Heart left ventricle (tissue), 16 donors: Measurements from ENCODE around the gene PRR29. TPM values are rescaled to one million over a fixed set of nuclear protein-coding genes. Genes with fewer than 3 reads are reported as not detected.

ENCODE experiments used
- ATAC-seq, 4 donors: fragments of 200-7000 bp; cut with Tn5 transposase; one replicate each; pipeline ENCODE4 v1.9.1; 2020 to 2022; ENCODE audit warnings: moderate library complexity in 4 of 4, mild to moderate bottlenecking in 3 of 4, moderate number of reproducible peaks in 1 of 4
- DNase-seq, 5 donors: peaks; one replicate each; pipeline ENCODE4 v3.0.0-alpha.2; 2020
- H3K27ac ChIP-seq, 12 donors: fragments of 200-600 bp; sonication (generic) in 4 of 12; one replicate each; pipeline versions ENCODE4 v1.5.0 to v1.8.0; 2016 to 2022; ENCODE audit warnings: mild to moderate bottlenecking in 2 of 12
- H3K27me3 ChIP-seq, 9 donors: fragments of 200-600 bp; sonication (generic) in 2 of 9; one replicate each; pipeline versions ENCODE4 v1.5.1 to v1.8.0; 2016 to 2022; ENCODE audit warnings: mild to moderate bottlenecking in 3 of 9
- H3K36me3 ChIP-seq, 9 donors: fragments of 200-600 bp; sonication (generic) in 2 of 9; one replicate each; pipeline versions ENCODE4 v1.5.0 to v1.8.0; 2018 to 2022; ENCODE audit warnings: mild to moderate bottlenecking in 2 of 9
- H3K4me1 ChIP-seq, 12 donors: fragments of 200-600 bp; sonication (generic) in 4 of 12; one replicate each; pipeline versions ENCODE4 v1.5.0 to v1.8.0; 2016 to 2022; ENCODE audit warnings: mild to moderate bottlenecking in 3 of 12
- H3K4me3 ChIP-seq, 12 donors: fragments of 200-600 bp; sonication (generic) in 4 of 12; one replicate each; pipeline versions ENCODE4 v1.5.0 to v1.8.0; 2017 to 2022; ENCODE audit warnings: mild to moderate bottlenecking in 9 of 12, moderate library complexity in 4 of 12
- H3K9me3 ChIP-seq, 12 donors: fragments of 200-600 bp; sonication (generic) in 4 of 12; one replicate each; pipeline versions ENCODE4 v1.5.0 to v1.8.0; 2016 to 2022; ENCODE audit warnings: mild to moderate bottlenecking in 1 of 12
- CTCF ChIP-seq, 12 donors: fragments of 200-600 bp; sonication (generic) in 4 of 12; IDR thresholded peaks; one replicate each; pipeline versions ENCODE4 v1.5.0 to v1.8.0; 2018 to 2022; ENCODE audit warnings: antibody characterized with exemption in 12 of 12, mild to moderate bottlenecking in 5 of 12
- POLR2A ChIP-seq, 2 donors: fragments of 450-650 bp; IDR thresholded peaks; one replicate each; pipeline ENCODE4 v1.6.1; 2017; ENCODE audit warnings: antibody characterized with exemption in 2 of 2, mild to moderate bottlenecking in 2 of 2, moderate library complexity in 2 of 2
- WGBS, 4 donors: extraction: QIAGEN DNeasy Blood & Tissue Kit in 2 of 4; methylation state at CpG; one replicate each; pipeline versions ENCODE4 v1.1.5 to v1.1.7; 2013 to 2018; 5-methylcytosine and 5-hydroxymethylcytosine counted together
- intact Hi-C, 10 donors: fragments of 100-400 bp; cut with DNase I; formaldehyde crosslinking; loops; one replicate each; pipeline versions ENCODE4 v1.11.1 to v1.14.2; 2022
- polyA plus RNA-seq, 2 donors: library from polyadenylated mRNA; stranded (reverse); fragments of 200-250 nt; gene quantifications; one replicate each; pipeline ENCODE4 v1.2.3, GENCODE V29; 2013
- total RNA-seq, 9 donors: library from RNA; depleted of rRNA in 2 of 9; stranded (reverse); fragments of >200 nt in 2 of 9; fragmentation: NEBNext Ultra II Directional in 3 of 9; extraction: Animal tissue kit (Norgen Biotek cat#: 25700) in 3 of 9; gene quantifications; one replicate each; pipeline versions ENCODE4 v1.1.0 to v1.2.4, GENCODE V29; 2016 to 2023
- donor health status: ischemic (EF 13 %, LVEDD 7.1; RV severe dilation, severe dysfunction).
- donor health status: healthy with polysubstance abuse.
- donor health status: DM: no; HTN: yes; CAD: no.
- donor health status: DM: no; HTN: no; CAD: no.
- donor health status: ischemic (EF 25% LVEDD 6.9; RV normal size, moderate dysfunction).
- donor health status: ischemic (EF 25% LVEDD 5.7; RV mildly dilated, moderate dysfunction).
- donor health status: healthy.
- donor health status: DM: yes; HTN: yes; CAD: no.
- donor health status: ischemic (EF 35%, LVEDD 5.7; RV mildly dilated, moderate dysfunction).
- donor health status: nonischemic (EF 11% LVEDD 7.7; RV severe dilation, severe dysfunction).
- donor health status: DM: yes; HTN: yes; CAD: no.
- donor health status: PGD.
- donor health status: ischemic (EF 29% LVEDD 5.4; RV normal size, mild dysfunction).
- donor health status: nonischemic (EF 23%, LVEDD 6.1; RV moderate dilation, normal function).

PRR29 gene
- total and polyA plus RNA-seq, 11 donors = 0.15 to 1.8 (median 0.26) TPM; not detected in 3

- Histone ChIP-seq H3K9me3 (no peaks in the 10 kb centered on the region), H3K4me3 (no peak overlapping the region), H3K27me3 (peaks cover 0 to 20% (median 0%) of the 10 kb centered on the region in 9 donors), H3K4me1 (peaks cover 10 to 62% (median 41%) of the 10 kb centered on the region in 12 donors), H3K27ac (peak overlapping the region in 1 of 12 donors; percentile 5), H3K36me3 (no peaks in the 10 kb centered on the region)
- intact Hi-C loops = loop anchor here in 6 of 10 donors (2.0 to 10.0 kb wide), 5 partner anchors 36 to 71 kb away; partner anchors contain the start of gene GH1 (in 2 of the 6)
- ATAC-seq (no peak), DNase-seq (peak in 1 of 5 donors; percentile 4)
- TF ChIP-seq CTCF (IDR thresholded peaks at IDR 0.05) = no peak
- TF ChIP-seq POLR2A (IDR thresholded peaks at IDR 0.05) = no peak
- 95 to 96% (median 96%) methylated on average over 4 to 5 of the region's 5 CpGs for WGBS, 4 donors
These were observed 10.0 kb upstream of the PRR29 start for GRCh38 chr17:63988127-63988478.

DNA sequence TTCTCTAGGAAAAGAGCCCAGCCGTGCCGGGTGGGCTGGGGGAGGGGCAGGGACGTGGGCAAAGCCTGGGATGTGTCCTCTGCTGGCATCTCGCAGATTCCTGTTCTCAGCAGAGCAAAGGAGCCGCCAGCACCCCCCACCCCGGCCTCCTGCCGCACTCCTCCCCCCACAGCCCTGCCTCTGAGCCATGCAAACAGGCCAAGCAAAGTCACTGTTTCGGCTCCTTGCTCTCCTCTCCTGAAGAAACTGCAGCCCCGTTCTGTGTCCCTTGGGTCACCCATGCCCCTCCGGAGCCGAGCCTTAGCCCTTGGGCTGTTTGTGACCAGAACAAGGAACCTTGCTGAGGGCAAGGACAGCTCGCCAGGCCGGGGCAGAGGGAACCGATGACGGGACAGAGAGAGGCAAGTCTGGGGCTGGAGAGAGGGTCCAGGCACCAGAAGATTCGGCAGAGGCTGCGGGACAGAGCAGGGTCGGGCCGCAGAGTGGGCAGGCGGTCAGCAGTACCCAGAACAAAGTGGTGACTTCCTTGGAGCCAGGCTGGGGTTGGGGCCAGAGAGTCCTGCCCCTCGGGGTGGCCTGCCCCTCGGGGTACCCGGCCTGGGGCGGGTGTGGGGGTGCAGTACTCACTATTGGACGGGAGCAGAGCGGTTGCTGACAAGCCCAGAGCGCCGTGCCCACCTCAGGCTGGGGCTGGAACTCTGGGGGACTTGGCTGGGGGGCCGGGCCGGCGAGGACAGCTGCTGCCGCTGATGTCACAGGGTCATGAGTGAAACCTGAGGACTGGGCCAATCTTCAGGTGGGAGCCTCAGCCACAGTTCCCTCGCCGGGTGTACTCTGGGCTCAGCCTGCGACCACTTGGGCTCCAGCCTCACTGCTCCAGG lies 9.2 kb upstream of the PRR29 start:
- intact Hi-C loops = loop anchor here in 6 of 10 donors (2.0 to 10.0 kb wide), 5 partner anchors 37 to 72 kb away; partner anchors contain the start of gene GH1 (in 2 of the 6)
- no peak overlapping the region for H3K4me3 ChIP-seq
- no peaks in the 10 kb centered on the region for H3K9me3 ChIP-seq
- no peak for TF ChIP-seq POLR2A (IDR thresholded peaks at IDR 0.05)
- TF ChIP-seq CTCF (IDR thresholded peaks at IDR 0.05) = no peak
- WGBS, 4 donors = 46 to 59% (median 57%) methylated on average over 23 to 35 of the region's 35 CpGs
- peaks cover 8 to 53% (median 34%) of the 10 kb centered on the region in 12 donors for H3K4me1 ChIP-seq
- H3K36me3 ChIP-seq = no peaks in the 10 kb centered on the region
- peak overlapping the region in 1 of 12 donors; percentile 38 for H3K27ac ChIP-seq
- ATAC-seq = peak in 1 of 4 donors; percentile 7
- DNase-seq = peak in 2 of 5 donors; percentile 21 to 44
- peaks cover 0 to 20% (median 0%) of the 10 kb centered on the region in 9 donors for H3K27me3 ChIP-seq

- Histone ChIP-seq H3K36me3 (no peaks in the 10 kb centered on the region), H3K9me3 (no peaks in the 10 kb centered on the region), H3K27me3 (peaks cover 0 to 20% (median 0%) of the 10 kb centered on the region in 9 donors), H3K4me1 (peaks cover under 1 to 46% (median 26%) of the 10 kb centered on the region in 12 donors), H3K4me3 (no peak overlapping the region), H3K27ac (peak overlapping the region in 1 of 12 donors; percentile 38)
- ATAC-seq (no peak), DNase-seq (peak in 1 of 5 donors; percentile 25)
- intact Hi-C loops = loop anchor here in 9 of 10 donors (2.0 to 10.0 kb wide), 6 partner anchors 37 to 72 kb away; partner anchors contain the start of gene GH1 (in 6 of the 9)
- TF ChIP-seq POLR2A (IDR thresholded peaks at IDR 0.05) = no peak
- no peak for TF ChIP-seq CTCF (IDR thresholded peaks at IDR 0.05)
- 86 to 91% (median 89%) methylated on average over 21 of the region's 21 CpGs for WGBS, 4 donors
These were observed 8.4 kb upstream of the PRR29 start for GRCh38 chr17:63989622-63990345.
